Left lung (tissue), 10 donors: ENCODE measurements around the gene NR3C2. TPM values are rescaled to one million over a fixed set of nuclear protein-coding genes. Genes with fewer than 3 reads are reported as not detected.
A peak's percentile ranks its signal among the peaks of the same experiment; 100 is the strongest.

ENCODE experiments used
- ATAC-seq: fragments of 200-7000 bp; cut with Tn5 transposase; one replicate; pipeline ENCODE4 v1.9.1; 2020; ENCODE audit warnings: moderate library complexity
- DNase-seq, 4 donors: peaks; one replicate each; pipeline ENCODE4 v3.0.0-alpha.2; 2013 to 2020
- H3K27ac ChIP-seq, 2 donors: fragments of 200-600 bp; sonication (generic) in 1 of 2; one replicate each; pipeline versions ENCODE4 v1.5.0 to v1.8.0; 2020 to 2021
- H3K27me3 ChIP-seq, 2 donors: fragments of 200-600 bp; sonication (generic) in 1 of 2; one replicate each; pipeline versions ENCODE4 v1.5.0 to v1.8.0; 2020 to 2021
- H3K36me3 ChIP-seq, 2 donors: fragments of 200-600 bp; sonication (generic) in 1 of 2; one replicate each; pipeline versions ENCODE4 v1.5.0 to v1.8.0; 2020 to 2021
- H3K4me1 ChIP-seq, 2 donors: fragments of 200-600 bp; one replicate each; pipeline ENCODE4 v1.8.0; 2021
- H3K4me3 ChIP-seq, 2 donors: fragments of 200-600 bp; sonication (generic) in 1 of 2; one replicate each; pipeline versions ENCODE4 v1.5.0 to v1.8.0; 2020 to 2021; ENCODE audit warnings: mild to moderate bottlenecking in 1 of 2
- H3K9me3 ChIP-seq, 2 donors: fragments of 200-600 bp; sonication (generic) in 1 of 2; one replicate each; pipeline versions ENCODE4 v1.5.0 to v1.8.0; 2020 to 2021
- CTCF ChIP-seq, 2 donors: fragments of 200-600 bp; sonication (generic) in 1 of 2; IDR thresholded peaks; one replicate each; pipeline versions ENCODE4 v1.5.0 to v1.8.0; 2021; ENCODE audit warnings: antibody characterized with exemption in 2 of 2
- intact Hi-C, 2 donors: fragments of 100-400 bp; cut with DNase I; formaldehyde crosslinking; loops; one replicate each; pipeline versions ENCODE4 v1.11.2 to v1.14.2; 2022
- polyA plus RNA-seq, 6 donors: library from polyadenylated mRNA; unstranded; fragments of 120-200 nt; gene quantifications; one replicate each; pipeline ENCODE4 v1.2.1, GENCODE V29; 2013; ENCODE audit not compliant: insufficient read length in 6 of 6
- total RNA-seq, 2 donors: library from RNA; stranded (reverse); fragmentation: NEBNext Ultra II Directional; extraction: Animal tissue kit (Norgen Biotek cat#: 25700); gene quantifications; one replicate each; pipeline ENCODE4 v1.2.1, GENCODE V29; 2021
- donor health status: DM: no; HTN: yes; CAD: no.
- donor health status: DM: no; HTN: no; CAD: no.

The NR3C2 gene
- total and polyA plus RNA-seq, 8 donors: 13.1 to 25.0 (median 17.0) TPM

- ATAC-seq (peak; percentile 70), DNase-seq (peak in 1 of 4 donors; percentile 77)
- Histone ChIP-seq H3K9me3 (no peaks in the 10 kb centered on the region), H3K4me3 (no peak overlapping the region), H3K27ac (no peak overlapping the region), H3K27me3 (no peaks in the 10 kb centered on the region), H3K36me3 (no peaks in the 10 kb centered on the region), H3K4me1 (peaks cover 0 to 8% of the 10 kb centered on the region in 2 donors)
- peak in 1 of 2 donors; percentile 29 for TF ChIP-seq CTCF (IDR thresholded peaks at IDR 0.05)
- intact Hi-C loops: no loop called here
These were observed 385.3 kb downstream of the NR3C2 start for GRCh38 chr4:148056879-148057278.

GRCh38 chr4:148055844-148056243, 386.4 kb downstream of the NR3C2 start:
- H3K27ac ChIP-seq: no peak overlapping the region
- no peaks in the 10 kb centered on the region for H3K9me3 ChIP-seq
- ATAC-seq: no peak
- H3K4me3 ChIP-seq: no peak overlapping the region
- DNase-seq: no peak
- peaks cover 0 to 8% of the 10 kb centered on the region in 2 donors for H3K4me1 ChIP-seq
- H3K27me3 ChIP-seq: no peaks in the 10 kb centered on the region
- H3K36me3 ChIP-seq: no peaks in the 10 kb centered on the region
- intact Hi-C loops: no loop called here
- no peak for TF ChIP-seq CTCF (IDR thresholded peaks at IDR 0.05)

GRCh38 chr4:148054275-148054674, 387.9 kb downstream of the NR3C2 start:
- no peak for DNase-seq
- H3K36me3 ChIP-seq: no peaks in the 10 kb centered on the region
- intact Hi-C loops: no loop called here
- peaks cover 0 to 8% of the 10 kb centered on the region in 2 donors for H3K4me1 ChIP-seq
- no peaks in the 10 kb centered on the region for H3K9me3 ChIP-seq
- H3K4me3 ChIP-seq: no peak overlapping the region
- no peak for TF ChIP-seq CTCF (IDR thresholded peaks at IDR 0.05)
- ATAC-seq: peak; percentile 65
- H3K27me3 ChIP-seq: no peaks in the 10 kb centered on the region
- no peak overlapping the region for H3K27ac ChIP-seq

GRCh38 chr4:148053298-148054003, 388.8 kb downstream of the NR3C2 start:
- peaks cover 0 to 8% of the 10 kb centered on the region in 2 donors for H3K4me1 ChIP-seq
- no peaks in the 10 kb centered on the region for H3K36me3 ChIP-seq
- H3K27me3 ChIP-seq: no peaks in the 10 kb centered on the region
- TF ChIP-seq CTCF (IDR thresholded peaks at IDR 0.05): no peak
- intact Hi-C loops: no loop called here
- no peak for ATAC-seq
- DNase-seq: no peak
- no peak overlapping the region for H3K4me3 ChIP-seq
- H3K9me3 ChIP-seq: no peaks in the 10 kb centered on the region
- H3K27ac ChIP-seq: no peak overlapping the region

- no peak for DNase-seq
- H3K27ac ChIP-seq: no peak overlapping the region
- TF ChIP-seq CTCF (IDR thresholded peaks at IDR 0.05): no peak
- no peaks in the 10 kb centered on the region for H3K27me3 ChIP-seq
- ATAC-seq: no peak
- intact Hi-C loops: no loop called here
- H3K4me1 ChIP-seq: peaks cover 0 to 8% of the 10 kb centered on the region in 2 donors
- H3K4me3 ChIP-seq: no peak overlapping the region
- H3K36me3 ChIP-seq: no peaks in the 10 kb centered on the region
- no peaks in the 10 kb centered on the region for H3K9me3 ChIP-seq
These were observed 389.8 kb downstream of the NR3C2 start for GRCh38 chr4:148052448-148052847.
